Progenitor cell of endocrine pancreas (in vitro differentiated cells): Measurements from ENCODE around the gene COX20. TPM values are rescaled to one million over a fixed set of nuclear protein-coding genes. Genes with fewer than 3 reads are reported as not detected.

Source experiments
- DNase-seq: peaks from one replicate; pipeline ENCODE4 v3.0.0; 2021; ENCODE audit warnings: low spot score; ENCODE audit not compliant: unreplicated experiment
- H3K27ac Mint-ChIP-seq: 2 replicates; pipeline ENCODE4 v1.8.0; 2021; ENCODE audit warnings: mild to moderate bottlenecking, moderate library complexity, mixed read lengths
- H3K27me3 Mint-ChIP-seq: 2 replicates; pipeline ENCODE4 v1.8.0; 2021; ENCODE audit warnings: mixed read lengths
- H3K36me3 Mint-ChIP-seq: 2 replicates; pipeline ENCODE4 v1.8.0; 2022; ENCODE audit warnings: mixed read lengths; ENCODE audit not compliant: insufficient read depth
- H3K4me1 Mint-ChIP-seq: 2 replicates; pipeline ENCODE4 v1.8.0; 2021; ENCODE audit warnings: low read depth, mixed read lengths
- H3K4me3 Mint-ChIP-seq: 2 replicates; pipeline ENCODE4 v1.8.0; 2021; ENCODE audit warnings: low read depth, mild to moderate bottlenecking, moderate library complexity, mixed read lengths
- H3K9me3 Mint-ChIP-seq: 2 replicates; pipeline ENCODE4 v1.8.0; 2021; ENCODE audit warnings: low read depth, mixed read lengths
- CTCF ChIP-seq: fragments of 200-600 bp; sonication (generic); IDR thresholded peaks from one replicate; pipeline ENCODE4 v1.5.0; 2021; ENCODE audit warnings: antibody characterized with exemption, mild to moderate bottlenecking; ENCODE audit not compliant: unreplicated experiment
- total RNA-seq: library from RNA; stranded (reverse); gene quantifications from 2 replicates; pipeline ENCODE4 v1.2.1, GENCODE V29; 2021

COX20 gene
- total RNA-seq, 1 donor from 2014 or later = 31.8 TPM

- H3K4me3 Mint-ChIP-seq = no peak overlapping the region
- DNase-seq = no peak
- no peak overlapping the region for H3K27ac Mint-ChIP-seq
- no peaks in the 10 kb centered on the region for H3K9me3 Mint-ChIP-seq
- peaks cover 14% of the 10 kb centered on the region for H3K4me1 Mint-ChIP-seq
- TF ChIP-seq CTCF = no peak
- no peaks in the 10 kb centered on the region for H3K27me3 Mint-ChIP-seq
- H3K36me3 Mint-ChIP-seq = no peaks in the 10 kb centered on the region
These were observed 33.9 kb downstream of the COX20 start for GRCh38 chr1:244869364-244869827.

GRCh38 chr1:244869950-244870349, 34.5 kb downstream of the COX20 start:
- DNase-seq = no peak
- Mint-ChIP-seq H3K27me3 (no peaks in the 10 kb centered on the region), H3K9me3 (no peaks in the 10 kb centered on the region), H3K4me3 (no peak overlapping the region), H3K36me3 (no peaks in the 10 kb centered on the region), H3K27ac (no peak overlapping the region), H3K4me1 (peaks cover 13% of the 10 kb centered on the region)
- no peak for TF ChIP-seq CTCF

GRCh38 chr1:244874974-244875579, 39.6 kb downstream of the COX20 start:
- no peak overlapping the region for H3K4me3 Mint-ChIP-seq
- peaks cover 6% of the 10 kb centered on the region for H3K4me1 Mint-ChIP-seq
- no peak for DNase-seq
- H3K36me3 Mint-ChIP-seq = no peaks in the 10 kb centered on the region
- no peaks in the 10 kb centered on the region for H3K27me3 Mint-ChIP-seq
- no peak overlapping the region for H3K27ac Mint-ChIP-seq
- TF ChIP-seq CTCF = no peak
- no peaks in the 10 kb centered on the region for H3K9me3 Mint-ChIP-seq

- Mint-ChIP-seq H3K9me3 (no peaks in the 10 kb centered on the region), H3K27ac (no peak overlapping the region), H3K27me3 (no peaks in the 10 kb centered on the region), H3K36me3 (no peaks in the 10 kb centered on the region), H3K4me3 (no peak overlapping the region), H3K4me1 (peaks cover 14% of the 10 kb centered on the region)
- no peak for DNase-seq
- TF ChIP-seq CTCF = no peak
These were observed 40.9 kb downstream of the COX20 start for GRCh38 chr1:244876228-244876910.

GRCh38 chr1:244878681-244879080, 43.2 kb downstream of the COX20 start:
- Mint-ChIP-seq H3K36me3 (no peaks in the 10 kb centered on the region), H3K9me3 (no peaks in the 10 kb centered on the region), H3K27ac (no peak overlapping the region), H3K4me3 (no peak overlapping the region), H3K4me1 (peaks cover 19% of the 10 kb centered on the region), H3K27me3 (no peaks in the 10 kb centered on the region)
- no peak for DNase-seq
- no peak for TF ChIP-seq CTCF
